Stimulated activated CD4-positive, alpha-beta T cell treated with anti-CD3 and anti-CD28 coated beads, Interleukin-15, amount 100 ng/mL, for 48 hours (primary cell): Measurements from ENCODE around the gene NDFIP1.
"Not testable (repeated sequence)": the region's sequence is repeated elsewhere in the genome, so short reads cannot be mapped to it uniquely, and the experiment has no call there.

Source experiments
- DNase-seq, 2 donors: peaks; one replicate each; pipeline ENCODE4 v3.0.0-alpha.2; 2020; ENCODE audit warnings: low read depth in 2 of 2

Gene NDFIP1

DNA sequence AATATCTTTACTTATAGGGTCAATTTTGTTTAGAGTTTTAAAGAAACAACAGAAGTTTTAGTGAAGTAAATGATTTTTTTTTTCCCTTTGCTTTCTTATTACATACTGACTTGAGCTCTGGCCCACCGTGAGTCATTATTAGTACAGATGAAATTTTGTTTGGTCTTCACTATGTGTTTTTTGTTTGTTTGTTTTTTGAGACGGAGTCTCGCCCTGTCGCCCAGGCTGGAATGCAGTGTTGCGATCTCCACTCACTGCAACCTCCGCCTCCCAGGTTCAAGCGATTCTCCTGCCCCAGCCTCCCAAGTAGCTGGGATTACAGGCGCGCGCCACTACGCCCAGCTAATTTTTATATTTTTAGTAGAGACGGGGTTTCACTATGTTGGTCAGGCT, 45.9 kb downstream of the NDFIP1 start:
- not testable (repeated sequence) for DNase-seq

DNA sequence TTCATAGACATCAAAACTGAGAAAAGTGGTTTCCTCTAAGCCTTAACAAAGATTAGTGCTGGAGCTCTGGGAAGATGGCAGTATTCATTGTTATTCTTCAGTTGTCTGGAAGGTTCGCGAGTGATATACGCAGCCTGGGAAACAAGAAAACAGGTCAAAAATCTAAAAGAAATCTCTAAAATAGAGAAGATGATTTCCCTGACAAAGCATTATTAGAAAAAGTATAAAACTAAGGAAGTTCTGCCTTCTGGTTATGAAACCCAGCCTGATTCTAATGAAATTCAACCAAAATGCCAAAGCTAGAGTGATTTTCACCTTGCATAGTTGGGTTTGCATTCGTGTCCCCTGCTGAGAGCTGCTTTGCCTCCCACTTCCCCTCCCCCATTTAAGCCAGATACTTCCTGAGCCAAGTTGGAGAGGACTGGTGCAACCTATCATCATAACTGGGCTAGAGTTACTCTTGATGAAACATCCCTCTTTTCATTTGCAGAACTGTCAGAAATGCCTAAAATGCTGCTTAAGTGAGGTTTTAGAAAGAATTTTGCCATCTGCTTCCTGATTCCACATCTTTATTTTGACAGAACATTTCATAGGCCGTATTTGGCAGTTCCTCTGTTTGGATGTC, 48.4 kb downstream of the NDFIP1 start:
- no peak for DNase-seq

DNA sequence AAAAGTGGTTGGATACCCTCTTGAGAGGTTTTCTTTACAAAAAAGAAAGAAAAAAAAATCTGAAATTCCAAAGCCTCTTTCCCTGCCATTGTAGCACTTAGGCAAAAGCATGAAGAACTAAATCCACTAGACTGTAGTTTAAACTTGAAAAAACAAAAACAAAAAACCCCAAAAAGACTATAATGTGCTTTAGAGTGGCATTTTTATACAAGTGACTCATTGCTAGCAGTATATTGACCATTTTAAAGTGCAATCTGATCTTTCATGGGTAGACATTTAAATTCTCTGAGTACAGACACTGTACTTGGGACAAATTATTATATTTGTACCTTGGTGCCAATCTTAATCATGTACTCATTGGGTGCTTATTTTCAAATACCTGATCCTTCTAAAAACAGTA, 50.8 kb downstream of the NDFIP1 start:
- DNase-seq: no peak

DNA sequence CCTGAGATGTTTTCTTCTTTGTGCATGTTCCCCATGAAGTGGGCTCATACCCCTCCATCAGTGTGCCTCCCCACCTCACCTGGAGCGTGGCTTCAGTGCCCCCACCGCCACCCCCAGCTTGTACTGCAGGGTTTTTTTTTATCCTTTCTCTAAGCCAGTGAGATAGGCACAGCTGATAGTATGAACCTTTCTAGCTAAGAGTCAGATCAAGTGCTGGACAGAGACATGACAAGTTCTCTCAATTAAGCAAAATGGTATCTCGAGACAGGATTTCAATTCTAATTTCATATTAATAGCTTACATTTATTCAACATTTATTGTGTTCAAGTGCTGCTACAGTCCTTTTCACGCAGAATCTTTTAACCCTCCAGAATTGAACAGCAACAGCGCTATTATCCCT, 55.7 kb downstream of the NDFIP1 start:
- DNase-seq: no peak

DNA sequence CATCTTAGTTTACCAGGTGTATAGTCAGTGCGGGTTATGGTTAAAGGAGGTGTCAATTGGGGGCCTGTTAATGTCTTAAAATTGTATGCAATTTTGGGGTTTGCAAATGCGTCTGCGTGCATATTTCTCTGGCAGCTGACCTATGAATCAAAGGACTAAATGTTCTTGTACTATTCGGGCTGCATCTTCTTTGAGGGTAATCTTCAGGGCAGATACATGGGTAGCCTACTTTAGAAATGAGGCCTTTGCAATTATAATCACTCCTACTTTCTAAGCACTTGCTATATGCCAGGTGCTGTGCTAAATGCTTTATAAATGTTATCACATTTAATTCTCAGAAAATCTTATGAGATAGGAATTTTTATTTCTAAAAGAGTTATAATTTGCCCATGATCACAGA, 58.2 kb downstream of the NDFIP1 start:
- no peak for DNase-seq

DNA sequence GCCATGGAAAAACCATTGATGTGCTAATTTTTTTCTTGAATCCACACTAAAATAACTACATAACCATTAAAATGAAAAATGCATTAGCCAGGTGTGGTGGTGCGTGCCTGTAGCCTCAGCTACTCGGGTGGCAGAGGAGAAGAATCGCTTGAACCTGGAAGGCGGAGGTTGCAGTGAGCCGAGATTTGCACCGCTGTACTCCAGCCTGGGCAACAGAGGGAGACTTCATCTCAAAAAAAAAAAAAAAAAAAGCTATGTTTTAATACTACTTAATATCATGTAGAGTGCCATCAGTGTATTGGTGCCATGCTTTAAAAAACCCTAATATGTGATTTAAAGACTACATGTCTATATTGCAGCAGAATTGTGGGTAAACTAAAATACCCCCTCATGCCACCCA, 58.9 kb downstream of the NDFIP1 start:
- no peak for DNase-seq

DNA sequence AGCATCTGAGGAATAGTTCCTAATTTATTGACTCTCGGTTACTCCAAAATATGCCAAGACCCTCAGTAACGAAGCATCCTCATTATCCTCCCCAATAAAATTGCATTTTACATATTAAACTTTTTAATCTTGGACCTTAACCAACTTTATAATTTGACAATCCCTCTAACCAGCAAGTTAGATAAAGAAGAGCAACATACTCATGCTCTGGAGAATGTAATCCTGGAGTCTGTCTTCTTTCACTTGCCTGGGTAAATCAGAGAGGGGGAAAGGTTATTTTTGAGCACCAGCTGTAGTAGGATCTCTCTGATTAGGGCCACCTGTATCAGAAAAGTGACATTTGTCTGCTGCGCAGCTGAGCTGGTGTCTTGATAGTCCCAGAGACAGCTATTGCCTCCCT, 59.8 kb downstream of the NDFIP1 start:
- DNase-seq: no peak

DNA sequence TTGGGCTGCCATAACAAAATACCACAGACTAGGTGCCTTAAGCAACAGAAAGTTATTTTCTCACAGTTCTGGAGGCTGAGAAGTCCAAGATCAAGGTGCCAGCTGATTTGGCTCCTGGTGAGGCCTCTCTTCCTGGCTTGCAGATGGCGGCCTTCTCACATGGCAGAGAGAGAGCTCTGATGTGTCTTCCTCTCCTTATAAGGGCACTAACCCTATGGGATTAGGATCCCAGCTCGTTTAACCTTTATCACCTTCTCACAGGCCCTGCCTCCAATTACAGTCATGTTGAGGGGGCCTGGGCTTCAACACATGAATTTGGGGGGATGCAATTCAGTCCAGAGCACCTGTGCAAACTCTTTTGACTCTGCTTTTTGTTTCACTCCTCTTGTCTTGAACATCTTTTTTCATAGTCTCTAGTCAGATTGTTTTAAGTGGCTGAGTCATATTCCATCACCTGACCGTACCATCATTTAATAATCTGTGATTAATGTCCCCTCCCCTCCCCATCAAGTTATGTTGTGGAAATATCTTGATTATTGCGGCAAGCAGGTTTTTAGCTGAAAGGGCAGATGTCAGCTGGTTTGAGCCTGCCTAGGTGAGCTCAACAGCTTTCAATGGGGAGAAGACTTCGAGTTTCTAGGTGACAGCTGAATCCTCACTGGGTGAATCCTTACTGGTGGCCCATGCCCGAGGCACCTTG, 61.8 kb downstream of the NDFIP1 start:
- DNase-seq: no peak

DNA sequence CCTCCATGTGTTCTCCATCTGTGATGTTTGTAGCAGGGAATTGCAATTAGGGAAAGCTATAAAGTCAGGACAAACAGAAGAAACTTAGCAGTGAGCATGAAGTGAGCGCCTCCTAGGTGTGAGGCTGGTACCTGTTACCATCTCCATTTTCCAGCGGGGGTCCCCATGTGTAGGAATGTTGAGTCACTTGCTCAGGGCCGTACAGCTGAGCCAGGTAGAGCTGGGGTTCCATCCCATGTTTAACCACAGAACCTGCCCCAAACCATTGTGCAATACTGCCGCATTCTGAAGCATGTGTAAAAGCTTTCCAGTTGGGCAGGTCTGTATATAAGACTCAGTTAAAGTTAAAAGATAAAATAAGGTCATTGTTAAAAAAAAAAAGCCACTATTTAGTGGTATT, 62.7 kb downstream of the NDFIP1 start:
- DNase-seq: no peak

DNA sequence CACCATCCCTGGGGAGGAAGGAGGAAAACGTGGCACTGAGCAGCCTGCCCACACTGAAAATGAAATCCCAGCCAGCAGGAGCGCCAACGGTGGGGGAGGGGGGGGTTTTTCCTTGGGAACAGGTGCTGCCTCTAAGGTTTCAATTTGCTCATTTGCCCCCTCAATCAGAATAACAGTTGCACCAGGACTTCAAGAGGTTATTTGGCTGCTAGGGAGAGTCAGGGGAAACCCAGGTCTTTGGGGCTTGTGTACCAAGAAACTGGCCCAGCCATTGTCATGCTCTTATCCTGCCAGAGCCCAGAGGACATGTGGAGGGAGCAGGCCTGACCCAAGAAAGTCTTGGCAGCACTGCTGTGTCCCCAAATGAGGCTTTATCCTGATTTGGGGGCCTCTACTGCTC, 66.5 kb downstream of the NDFIP1 start:
- no peak for DNase-seq

DNA sequence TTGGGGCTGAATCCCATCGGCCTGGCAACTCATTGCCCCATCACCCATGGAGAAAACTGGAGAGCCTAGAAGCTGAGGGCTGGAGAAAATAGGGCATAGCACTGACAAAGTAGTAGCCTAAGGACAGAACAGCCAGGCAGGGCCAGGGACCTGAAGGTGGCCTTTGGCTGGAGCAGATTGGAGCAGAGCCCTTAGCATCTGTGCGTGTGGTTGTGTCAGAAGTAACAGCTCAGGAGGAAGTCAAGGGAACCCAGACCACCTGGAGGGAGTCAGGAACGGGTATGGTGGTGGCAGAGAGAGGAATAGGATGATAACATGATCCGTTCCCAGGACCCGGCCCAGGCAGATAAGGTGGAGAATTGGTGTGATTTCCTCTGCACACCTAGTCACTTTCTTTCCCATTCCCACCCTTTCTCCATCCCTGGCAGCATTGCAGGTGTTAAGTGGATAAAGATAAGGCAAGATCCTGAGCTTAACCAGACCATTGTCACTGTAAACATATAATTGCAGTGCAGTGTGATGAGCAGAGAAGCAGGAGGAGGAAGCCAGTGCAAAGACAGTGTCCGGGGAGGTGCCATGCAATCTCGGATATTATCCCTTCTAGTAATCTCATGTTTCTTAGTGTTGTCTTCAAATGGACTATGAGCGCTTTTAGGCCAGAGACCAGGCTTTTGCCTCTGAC, 67.0 kb downstream of the NDFIP1 start:
- DNase-seq: no peak

DNA sequence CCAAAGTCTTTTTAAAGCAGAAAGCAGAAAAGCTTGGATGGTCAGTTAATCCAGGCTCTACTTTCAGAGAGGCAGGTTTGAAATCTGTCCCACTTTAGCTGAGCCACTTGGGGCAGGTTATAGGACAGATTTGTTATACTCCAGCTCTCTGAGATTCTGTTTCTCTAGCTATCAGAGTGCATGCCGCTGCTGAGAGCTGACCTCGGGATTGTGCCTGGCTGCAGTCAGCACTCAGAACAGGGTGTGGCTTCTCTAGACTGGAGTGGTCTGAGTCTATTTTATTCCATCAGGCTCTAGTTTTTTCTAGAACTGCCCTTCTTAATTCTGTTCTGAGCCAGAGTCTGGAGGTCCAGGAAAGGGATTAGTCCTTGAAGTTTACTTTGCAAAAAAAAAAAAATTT, 67.7 kb downstream of the NDFIP1 start:
- no peak for DNase-seq

DNA sequence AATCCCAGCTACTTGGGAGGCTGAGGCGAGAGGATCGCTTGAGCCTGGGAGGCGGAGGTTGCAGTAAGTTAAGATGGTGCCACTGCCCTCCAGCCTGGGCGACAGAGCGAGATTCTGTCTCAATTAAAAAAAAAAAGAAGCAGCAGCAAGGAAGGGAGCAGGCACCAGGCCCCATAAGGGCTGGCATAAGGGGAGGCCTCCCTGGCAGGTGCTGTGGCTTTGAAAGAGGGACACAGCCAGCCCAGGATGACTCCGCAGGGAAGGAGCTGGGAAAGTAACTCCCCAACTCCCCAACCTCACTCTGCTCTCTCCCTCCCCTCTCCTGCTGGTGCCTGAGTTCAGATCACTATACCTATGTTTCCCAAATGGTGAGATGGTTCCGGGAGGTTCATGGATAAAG, 70.1 kb downstream of the NDFIP1 start:
- DNase-seq: no peak

DNA sequence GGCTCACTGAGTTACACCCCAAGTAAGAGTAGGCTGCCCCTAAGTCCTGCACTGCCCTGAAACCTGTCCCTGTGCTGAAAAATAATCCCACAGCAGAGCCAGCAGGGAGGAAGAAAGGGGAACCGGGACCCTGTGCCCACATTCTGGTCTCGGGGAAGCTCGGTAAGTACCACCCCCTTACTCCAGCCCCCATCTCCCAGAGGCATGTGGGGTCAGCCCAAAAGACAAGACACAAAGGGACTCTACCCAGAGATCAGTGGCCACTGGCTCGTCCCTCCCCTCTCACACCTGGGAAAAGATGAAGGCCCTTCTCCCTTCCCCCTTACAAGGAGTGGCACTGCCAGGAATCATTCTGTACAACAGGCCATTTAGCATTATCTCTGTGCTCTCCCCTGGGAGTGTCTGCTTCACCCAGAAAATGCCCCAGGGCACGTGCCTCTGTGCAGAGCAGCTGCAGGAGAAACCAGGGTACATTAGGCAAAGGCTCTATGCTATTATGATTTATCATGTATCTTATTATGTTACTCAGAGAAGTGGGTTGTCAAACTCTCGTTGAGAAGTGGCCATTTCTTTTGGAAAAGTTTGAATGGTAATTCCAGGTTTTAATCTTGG, 71.3 kb downstream of the NDFIP1 start:
- DNase-seq: no peak

DNA sequence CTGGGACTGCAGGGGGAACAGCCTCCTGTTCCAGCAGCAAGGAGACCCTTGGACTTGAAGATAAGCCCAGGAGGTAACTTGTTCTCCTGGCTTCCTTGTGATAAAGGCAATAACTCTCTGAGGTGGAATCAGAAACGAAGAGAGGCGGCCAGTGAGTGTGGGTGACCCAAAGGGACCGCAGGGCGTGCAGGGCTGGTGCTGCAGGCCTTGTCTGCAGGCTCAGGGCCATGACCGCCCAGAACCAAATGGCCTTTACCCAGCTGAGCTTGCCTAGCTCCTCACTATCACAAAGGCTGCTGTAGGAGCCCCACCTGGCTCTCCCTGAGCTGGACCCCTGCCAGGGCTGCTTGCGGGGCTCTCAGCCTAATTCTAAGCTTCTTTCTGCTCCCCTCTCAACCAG, 72.5 kb downstream of the NDFIP1 start:
- DNase-seq: no peak

DNA sequence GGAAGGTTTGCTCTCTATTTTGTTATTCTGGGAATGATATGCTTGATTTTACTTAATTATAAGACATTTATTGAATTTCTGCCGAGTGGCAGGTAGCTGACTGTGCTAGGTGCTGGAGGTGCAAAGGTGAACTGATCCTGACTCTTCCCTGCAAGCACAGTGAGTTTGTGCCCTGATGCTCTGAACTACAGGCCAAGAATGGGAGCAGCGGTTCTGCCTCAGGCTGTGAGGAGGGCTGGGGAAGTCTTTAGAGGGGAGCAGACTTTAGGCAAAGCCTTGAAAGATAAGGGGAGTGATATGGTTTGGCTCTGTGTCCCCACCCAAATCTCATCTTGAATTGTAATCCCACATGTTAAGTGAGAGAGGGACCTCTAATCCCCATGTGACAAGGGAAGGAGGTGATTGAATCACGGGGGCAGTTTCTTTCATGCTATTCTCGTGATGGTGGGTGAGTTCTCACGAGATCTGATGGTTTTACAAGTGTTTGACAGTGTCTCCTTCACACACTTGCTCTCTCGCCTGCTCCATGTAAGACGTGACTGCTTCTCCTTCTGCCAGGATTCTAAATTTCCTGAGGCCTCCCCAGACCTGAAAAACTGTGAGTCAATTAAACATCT, 73.1 kb downstream of the NDFIP1 start:
- no peak for DNase-seq

DNA sequence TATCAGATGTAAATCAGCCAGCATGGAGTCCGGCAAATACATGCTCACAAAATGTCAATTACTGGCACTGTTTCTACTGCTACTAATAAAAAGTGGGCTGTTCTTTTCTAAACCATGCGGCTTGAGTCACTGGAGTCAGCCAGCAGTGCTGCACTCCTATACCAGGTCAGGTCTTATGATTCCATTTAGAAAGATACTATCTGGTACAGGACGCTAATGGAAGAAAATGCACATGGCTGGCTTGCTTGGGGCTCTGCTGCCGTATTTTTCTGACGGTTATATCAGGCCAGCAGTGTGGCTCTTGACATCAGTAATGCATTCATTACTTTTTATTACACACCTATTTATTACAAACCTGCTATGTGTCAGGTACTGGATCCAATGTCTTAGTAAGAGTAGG, 74.3 kb downstream of the NDFIP1 start:
- no peak for DNase-seq

DNA sequence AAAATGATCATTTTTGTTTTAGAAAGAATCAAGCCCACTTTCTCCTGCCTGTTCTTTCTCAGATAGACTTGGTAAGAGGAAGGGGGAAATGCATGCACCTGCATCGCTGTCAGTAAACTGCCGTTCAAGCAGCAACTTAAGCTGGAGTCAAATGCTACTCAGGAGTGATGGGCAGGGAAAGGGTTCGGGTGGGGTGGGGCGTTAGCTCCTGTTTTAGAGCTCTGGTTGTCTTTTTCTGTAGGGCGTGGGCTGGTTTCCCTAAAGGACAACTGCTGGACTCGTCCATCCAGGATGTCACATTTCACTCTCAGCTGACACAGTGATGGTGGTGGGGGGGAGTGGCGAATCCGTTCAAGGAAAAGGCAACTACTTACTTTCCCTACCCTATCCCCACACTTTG, 75.0 kb downstream of the NDFIP1 start:
- no peak for DNase-seq

DNA sequence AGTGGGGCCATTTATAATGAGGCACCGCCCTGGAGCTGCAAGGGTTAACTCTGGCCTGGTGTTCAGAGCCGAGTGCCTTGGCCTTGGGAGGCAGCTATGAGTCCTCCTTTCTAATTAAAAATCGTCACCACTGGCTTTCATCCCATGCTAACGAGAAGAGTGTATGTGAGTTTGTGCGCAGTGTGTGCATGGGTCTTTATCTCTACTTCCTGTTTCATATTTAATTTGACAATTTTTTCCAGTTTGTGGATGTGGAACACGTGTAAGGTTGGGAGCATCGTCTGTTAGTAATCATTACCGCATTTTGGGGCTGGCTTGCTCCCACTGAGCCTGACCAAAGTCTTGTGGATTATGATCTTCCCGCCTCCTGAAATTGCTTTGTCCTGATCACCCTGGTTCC, 76.4 kb downstream of the NDFIP1 start:
- DNase-seq: no peak

DNA sequence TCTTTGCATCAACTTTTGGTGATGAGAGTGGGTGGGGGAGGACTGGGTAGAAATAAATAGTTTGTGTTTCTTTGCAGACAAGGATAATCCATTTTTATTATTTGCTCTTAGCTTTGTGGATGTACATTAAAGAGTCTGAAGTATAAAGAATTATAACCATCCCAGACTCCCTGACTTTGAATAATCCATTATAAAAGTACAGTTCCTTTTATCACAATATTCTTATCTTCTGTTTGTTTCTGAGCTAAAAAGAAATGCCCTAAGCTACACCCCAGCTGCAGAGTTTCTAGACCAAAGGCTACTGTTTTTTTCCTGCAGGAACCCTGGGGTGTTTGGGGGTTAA, 77.9 kb downstream of the NDFIP1 start:
- DNase-seq: no peak

DNA sequence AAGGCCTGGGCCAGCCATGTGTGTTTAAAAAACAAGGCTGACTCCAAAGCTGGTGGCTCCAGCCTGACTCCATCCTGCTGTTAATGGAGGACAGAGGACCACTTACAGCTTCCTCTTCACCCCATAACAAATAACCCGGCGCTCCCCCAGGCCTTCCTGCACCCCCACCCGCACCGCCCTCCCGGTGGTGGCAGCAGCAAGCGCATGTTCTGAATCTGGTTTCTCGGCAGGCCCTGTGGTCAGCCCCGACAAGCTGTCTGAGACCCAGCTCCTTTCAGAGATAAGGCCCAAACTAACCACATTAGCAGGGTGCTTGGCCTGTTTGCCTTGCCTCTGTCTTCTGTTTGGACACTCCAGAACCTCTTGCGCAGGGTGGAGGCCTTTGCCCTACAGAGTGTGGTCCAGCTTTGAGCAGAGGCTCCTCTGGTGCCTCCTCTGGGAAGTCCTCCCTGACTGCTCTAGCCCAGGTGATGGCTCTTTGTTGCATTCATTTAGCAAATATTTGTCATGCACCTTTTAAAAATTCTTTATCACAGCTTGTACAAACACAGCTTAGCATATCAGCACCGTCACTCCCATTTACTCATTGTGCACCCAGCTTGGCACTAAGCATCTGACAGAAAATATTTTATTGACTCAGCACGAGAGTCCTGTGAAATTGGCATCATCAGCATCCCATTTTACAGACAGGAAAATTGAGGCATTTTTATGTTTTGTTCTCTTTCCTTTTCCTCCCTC, 78.4 kb downstream of the NDFIP1 start:
- no peak for DNase-seq

DNA sequence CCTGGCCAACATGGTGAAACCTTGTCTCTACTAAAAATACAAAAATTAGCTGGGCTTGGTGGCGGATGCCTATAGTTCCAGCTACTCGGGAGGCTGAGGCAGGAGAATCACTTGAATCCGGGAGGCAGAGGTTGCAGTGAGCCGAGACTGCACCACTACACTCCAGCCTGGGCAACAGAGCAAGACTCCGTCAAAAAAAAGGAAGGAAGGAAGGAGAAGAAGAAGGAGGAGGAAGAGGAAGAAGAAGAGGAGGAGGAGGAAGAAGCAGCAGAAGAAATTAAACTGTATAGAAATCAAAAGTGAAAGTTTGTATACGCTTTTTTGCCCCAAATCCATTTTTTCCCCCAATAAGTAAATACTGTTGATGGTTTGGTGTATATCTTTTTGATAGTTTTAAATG, 80.1 kb downstream of the NDFIP1 start:
- not testable (repeated sequence) for DNase-seq
